H9 (cell line): ENCODE results near the gene GSN. TPM values are rescaled to one million over a fixed set of nuclear protein-coding genes. Genes with fewer than 3 reads are reported as not detected.

Source experiments
- DNase-seq: peaks from one replicate; pipeline ENCODE4 v3.0.0-alpha.2; 2017
- H2AFZ ChIP-seq: one replicate; pipeline ENCODE4 v1.6.1; 2013; ENCODE audit warnings: mild to moderate bottlenecking, low read length, control low read depth, moderate library complexity
- H2AK5ac ChIP-seq: 2 replicates; pipeline ENCODE4 v1.6.1; 2013; ENCODE audit warnings: low read length, control low read depth, mixed read lengths; ENCODE audit not compliant: insufficient read length
- H2BK120ac ChIP-seq: one replicate; pipeline ENCODE4 v1.6.1; 2013; ENCODE audit warnings: low read depth, mild to moderate bottlenecking, low read length, control low read depth, inconsistent platforms; ENCODE audit not compliant: poor library complexity, severe bottlenecking
- H2BK12ac ChIP-seq: 2 replicates; pipeline ENCODE4 v1.6.1; 2013; ENCODE audit warnings: low read length, control low read depth, mixed read lengths, low read depth; ENCODE audit not compliant: insufficient read length
- H2BK15ac ChIP-seq: 2 replicates; pipeline ENCODE4 v1.6.1; 2013; ENCODE audit warnings: low read depth, low read length, control low read depth
- H2BK20ac ChIP-seq: one replicate; pipeline ENCODE4 v1.6.1; 2013; ENCODE audit warnings: low read depth, mild to moderate bottlenecking, low read length, control low read depth, inconsistent platforms; ENCODE audit not compliant: poor library complexity, severe bottlenecking
- H2BK5ac ChIP-seq: 2 replicates; pipeline ENCODE4 v1.6.1; 2013; ENCODE audit warnings: low read length, control low read depth, mixed read lengths; ENCODE audit not compliant: insufficient read length
- H3K14ac ChIP-seq: 2 replicates; pipeline ENCODE4 v1.6.1; 2013; ENCODE audit warnings: low read length, control low read depth; ENCODE audit not compliant: insufficient read depth
- H3K18ac ChIP-seq: 2 replicates; pipeline ENCODE4 v1.6.1; 2013; ENCODE audit warnings: low read depth, mild to moderate bottlenecking, mixed read lengths, low read length, control low read depth; ENCODE audit not compliant: insufficient read length
- H3K23ac ChIP-seq: 2 replicates; pipeline ENCODE4 v1.6.1; 2013; ENCODE audit warnings: low read length, control low read depth, mixed read lengths, low read depth; ENCODE audit not compliant: insufficient read length
- H3K23me2 ChIP-seq: 2 replicates; pipeline ENCODE4 v1.6.1; 2013; ENCODE audit warnings: low read depth, mild to moderate bottlenecking, mixed read lengths, low read length, control low read depth; ENCODE audit not compliant: insufficient read length, poor library complexity, severe bottlenecking
- H3K27ac ChIP-seq: 2 replicates; pipeline ENCODE4 v1.5.1; 2013; ENCODE audit warnings: low read length, control low read depth, mixed read lengths, low read depth; ENCODE audit not compliant: insufficient read length
- H3K27me3 ChIP-seq: 2 replicates; pipeline ENCODE4 v1.6.1; 2013; ENCODE audit warnings: low read length, control low read depth, inconsistent platforms; ENCODE audit not compliant: insufficient read depth
- H3K4ac ChIP-seq: 2 replicates; pipeline ENCODE4 v1.6.1; 2013; ENCODE audit warnings: low read depth, mild to moderate bottlenecking, control low read depth, inconsistent platforms, low read length, moderate library complexity
- H3K4me1 ChIP-seq: 2 replicates; pipeline ENCODE4 v1.6.1; 2013; ENCODE audit warnings: low read length, control low read depth, inconsistent platforms; ENCODE audit not compliant: insufficient read depth
- H3K4me2 ChIP-seq: 2 replicates; pipeline ENCODE4 v1.6.1; 2013; ENCODE audit warnings: low read length, control low read depth, mixed read lengths; ENCODE audit not compliant: insufficient read length, insufficient read depth
- H3K56ac ChIP-seq: 2 replicates; pipeline ENCODE4 v1.6.1; 2013; ENCODE audit warnings: low read depth, mild to moderate bottlenecking, mixed read lengths, low read length, control low read depth; ENCODE audit not compliant: insufficient read length
- H3K79me1 ChIP-seq: 2 replicates; pipeline ENCODE4 v1.6.1; 2013; ENCODE audit warnings: low read depth, mild to moderate bottlenecking, moderate library complexity, low read length, control low read depth, inconsistent platforms; ENCODE audit not compliant: insufficient read depth, poor library complexity, severe bottlenecking
- H3K79me2 ChIP-seq: 2 replicates; pipeline ENCODE4 v1.6.1; 2013; ENCODE audit warnings: low read length, control low read depth, inconsistent platforms; ENCODE audit not compliant: insufficient read depth
- H3K9ac ChIP-seq: 2 replicates; pipeline ENCODE4 v1.6.1; 2013; ENCODE audit warnings: low read length, control low read depth, mixed read lengths; ENCODE audit not compliant: insufficient read length; ENCODE audit errors: extremely low read depth
- H3K9me3 ChIP-seq: one replicate; pipeline ENCODE4 v1.6.1; 2013; ENCODE audit warnings: low read depth, low read length, inconsistent platforms; ENCODE audit not compliant: control insufficient read depth
- H3T11ph ChIP-seq: one replicate; pipeline ENCODE4 v1.6.1; 2013; ENCODE audit warnings: mild to moderate bottlenecking, low read length, control low read depth, inconsistent platforms
- H4K20me1 ChIP-seq: one replicate; pipeline ENCODE4 v1.6.1; 2013; ENCODE audit not compliant: control insufficient read depth, insufficient read length, insufficient read depth
- H4K5ac ChIP-seq: 2 replicates; pipeline ENCODE4 v1.6.1; 2013; ENCODE audit warnings: low read depth, mild to moderate bottlenecking, mixed read lengths, low read length, control low read depth; ENCODE audit not compliant: insufficient read length
- H4K8ac ChIP-seq: replicated peaks from 2 replicates; pipeline ENCODE4 v1.6.1; 2013; ENCODE audit warnings: low read length, control low read depth, mixed read lengths, low read depth; ENCODE audit not compliant: insufficient read length
- H4K91ac ChIP-seq: 2 replicates; pipeline ENCODE4 v1.6.1; 2013; ENCODE audit warnings: low read depth, mild to moderate bottlenecking, moderate library complexity, mixed read lengths, low read length, control low read depth; ENCODE audit not compliant: insufficient read length
- H3K27ac Mint-ChIP-seq, 3 experiments: 2 replicates in 2 of 3; 3 replicates in 1 of 3; pipeline ENCODE4 v1.8.0; 2020 to 2021; ENCODE audit warnings: mixed read lengths in 3 of 3, mild to moderate bottlenecking in 1 of 3, moderate library complexity in 1 of 3
- H3K27me3 Mint-ChIP-seq: 2 replicates; pipeline ENCODE4 v1.8.0; 2021; ENCODE audit warnings: low read depth, mild to moderate bottlenecking, moderate library complexity, mixed read lengths
- H3K36me3 Mint-ChIP-seq, 3 experiments: 2 replicates in 2 of 3; 3 replicates in 1 of 3; pipeline ENCODE4 v1.8.0; 2020 to 2021; ENCODE audit warnings: low read depth in 3 of 3, mixed read lengths in 3 of 3; ENCODE audit not compliant: insufficient read depth in 1 of 3
- H3K4me1 Mint-ChIP-seq, 2 experiments: 2 replicates each; pipeline ENCODE4 v1.8.0; 2020; ENCODE audit warnings: mixed read lengths in 2 of 2
- H3K4me3 Mint-ChIP-seq, 2 experiments: 2 replicates in 1 of 2; 3 replicates in 1 of 2; pipeline ENCODE4 v1.8.0; 2020 to 2021; ENCODE audit warnings: mild to moderate bottlenecking in 2 of 2, mixed read lengths in 2 of 2, moderate library complexity in 1 of 2
- H3K9me3 Mint-ChIP-seq, 2 experiments: 2 replicates in 1 of 2; 3 replicates in 1 of 2; pipeline ENCODE4 v1.8.0; 2020; ENCODE audit warnings: mild to moderate bottlenecking in 2 of 2, mixed read lengths in 2 of 2, moderate library complexity in 1 of 2
- CTCF ChIP-seq: fragments of 200-600 bp; sonication (generic); conservative IDR thresholded peaks from 3 replicates; pipeline ENCODE4 v1.8.0; 2021; ENCODE audit warnings: antibody characterized with exemption, mild to moderate bottlenecking
- WGBS: extraction: QIAGEN DNeasy Blood & Tissue Kit; methylation state at CpG from one replicate; pipeline ENCODE4 v1.1.7; 2013; ENCODE audit warnings: missing lambda C conversion rate, low lambda C conversion rate, mixed read lengths; ENCODE audit not compliant: insufficient read length; ENCODE audit errors: extremely low coverage; 5-methylcytosine and 5-hydroxymethylcytosine counted together
- total RNA-seq: library from RNA; stranded (reverse); gene quantifications from 2 replicates; pipeline ENCODE4 v1.2.1, GENCODE V29; 2021

Gene GSN
- total RNA-seq, 1 experiment from 2014 or later = 14.9 TPM

GRCh38 chr9:121298016-121298538 lies 30.1 kb downstream of the GSN start:
- Mint-ChIP-seq H3K4me3 (no peak overlapping the region), H3K4me1 (peaks cover 18 to 27% of the 10 kb centered on the region in 2 experiments), H3K36me3 (peaks cover 0 to 4% (median 0%) of the 10 kb centered on the region in 3 experiments; a peak in 1 of 7 replicates), H3K27ac (peak overlapping the region in 1 of 3 experiments; percentile 40; a peak in 1 of 7 replicates), H3K9me3 (no peaks in the 10 kb centered on the region; a peak in 1 of 5 replicates), H3K27me3 (peaks cover 96% of the 10 kb centered on the region)
- H3K14ac ChIP-seq = no peak overlapping the region
- H2BK5ac ChIP-seq = no peak overlapping the region
- H3K23me2 ChIP-seq = peaks cover 4% of the 10 kb centered on the region
- no peak overlapping the region for H2AFZ ChIP-seq
- peaks cover 14% of the 10 kb centered on the region; the same call in 1 of the 2 replicates for H3K27me3 ChIP-seq
- no peaks in the 10 kb centered on the region for H3K79me1 ChIP-seq
- no peak overlapping the region for H2BK120ac ChIP-seq
- H3K4ac ChIP-seq = no peak overlapping the region
- no peaks in the 10 kb centered on the region for H4K20me1 ChIP-seq
- H2AK5ac ChIP-seq = no peak overlapping the region
- H3K79me2 ChIP-seq = no peaks in the 10 kb centered on the region
- H3T11ph ChIP-seq = no peak overlapping the region
- H3K4me1 ChIP-seq = peaks cover 8% of the 10 kb centered on the region
- H3K18ac ChIP-seq = no peak overlapping the region
- H3K9me3 ChIP-seq = no peaks in the 10 kb centered on the region
- H3K27ac ChIP-seq = no peak overlapping the region
- H2BK15ac ChIP-seq = no peak overlapping the region
- no peak for TF ChIP-seq CTCF
- no CpG with 5 or more reads among the region's 7 CpGs for WGBS
- H2BK12ac ChIP-seq = no peak overlapping the region
- no peak overlapping the region for H3K4me2 ChIP-seq
- no peak overlapping the region for H3K23ac ChIP-seq
- DNase-seq = no peak
- H3K56ac ChIP-seq = no peak overlapping the region
- no peak overlapping the region for H4K5ac ChIP-seq
- no peak overlapping the region for H3K9ac ChIP-seq
- H4K91ac ChIP-seq = no peak overlapping the region
- no peak overlapping the region for H2BK20ac ChIP-seq
- no peak overlapping the region for H4K8ac ChIP-seq
